ENCODE measurements around the gene RAB18. TPM values are rescaled to one million over a fixed set of nuclear protein-coding genes. Genes with fewer than 3 reads are reported as not detected.

RAB18 gene
- total and polyA plus RNA-seq, 2 donors (not counting 1 experiment from before 2014, with no cell fraction given): 8.4 to 60.5 TPM

DNA sequence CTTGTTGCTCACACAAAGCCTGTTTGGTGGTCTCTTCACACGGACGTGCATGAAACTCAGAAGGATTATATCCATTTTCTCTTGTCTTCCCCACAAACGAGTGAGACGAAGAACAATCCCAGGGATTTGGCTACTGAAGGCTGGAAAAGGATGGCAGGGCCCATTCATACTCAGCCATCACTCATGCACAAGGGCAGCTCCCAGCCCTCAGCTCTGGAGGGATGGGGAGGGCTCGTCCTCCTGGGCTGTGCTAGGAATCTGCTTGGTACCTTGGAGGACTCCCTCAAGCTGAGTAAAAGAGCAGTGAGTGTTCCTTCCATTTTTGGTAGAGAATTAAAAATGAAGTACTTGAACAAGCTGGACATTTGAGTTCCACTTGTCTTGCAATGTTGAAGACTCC, 33.2 kb upstream of the RAB18 start:
- CTCF ChIA-PET: no interaction called here
- TF ChIP-seq CTCF (IDR thresholded peaks at IDR 0.05) (no peak), EZH2 (IDR thresholded peaks at IDR 0.05; ENCODE audit: borderline replicate concordance, insufficient read depth, low read depth, low read length, poor library complexity, severe bottlenecking) (no peak)
- WGBS (ENCODE audit: insufficient coverage): 100% methylated on average over 3 of the region's 5 CpGs
- DNase-seq (no peak), ATAC-seq (ENCODE audit: low read depth) (no peak)
- Histone ChIP-seq H3K27ac (ENCODE audit: low read length in 2 of 2) (no peak overlapping the region), H3K9me3 (ENCODE audit: control extremely low read depth in 1 of 3, control insufficient read depth in 2 of 3, insufficient read depth in 1 of 3, low read length in 2 of 3) (no peaks in the 10 kb centered on the region), H3K4me2 (replicated peaks; ENCODE audit: low read depth, low read length, poor library complexity, severe bottlenecking) (no peak overlapping the region), H3K27me3 (replicated peaks in 1 of 4; ENCODE audit: control extremely low read depth in 1 of 4, control insufficient read depth in 3 of 4, insufficient read depth in 4 of 4, low read length in 3 of 4) (peaks cover 0 to 3% (median 0%) of the 10 kb centered on the region in 4 experiments), H2AFZ (ENCODE audit: insufficient read depth, low read depth, low read length, poor library complexity, severe bottlenecking) (no peak overlapping the region), H3K36me3 (replicated peaks in 1 of 2; ENCODE audit: control extremely low read depth in 1 of 2, control insufficient read depth in 1 of 2, extremely low read depth in 1 of 2, insufficient read depth in 2 of 2, low read length in 1 of 2) (no peaks in the 10 kb centered on the region), H3K4me1 (ENCODE audit: control insufficient read depth in 2 of 2, insufficient read depth in 2 of 2, low read length in 2 of 2) (no peaks in the 10 kb centered on the region), H3K79me2 (ENCODE audit: control insufficient read depth, insufficient read depth, low read length) (no peaks in the 10 kb centered on the region), H4K20me1 (ENCODE audit: control insufficient read depth, insufficient read depth, low read length, poor library complexity, severe bottlenecking) (no peaks in the 10 kb centered on the region), H3K4me3 (ENCODE audit: control extremely low read depth in 1 of 5, extremely low read depth in 1 of 5, insufficient read depth in 1 of 5, low read depth in 2 of 5, low read length in 4 of 5) (no peak overlapping the region), H3K9ac (ENCODE audit: low read length) (no peak overlapping the region)
- no peak overlapping the region for H3K4me3 Mint-ChIP-seq
- no peaks in the 10 kb centered on the region for H3K9me3 Mint-ChIP-seq (ENCODE audit: insufficient read depth)
- H3K4me1 Mint-ChIP-seq: peaks cover 2% of the 10 kb centered on the region
- POLR2A ChIA-PET: no interaction called here
- peaks cover 11% of the 10 kb centered on the region for H3K27me3 Mint-ChIP-seq
- intact Hi-C loops (cut with micrococcal nuclease): no loop called here
- no peak overlapping the region for H3K27ac Mint-ChIP-seq

DNA sequence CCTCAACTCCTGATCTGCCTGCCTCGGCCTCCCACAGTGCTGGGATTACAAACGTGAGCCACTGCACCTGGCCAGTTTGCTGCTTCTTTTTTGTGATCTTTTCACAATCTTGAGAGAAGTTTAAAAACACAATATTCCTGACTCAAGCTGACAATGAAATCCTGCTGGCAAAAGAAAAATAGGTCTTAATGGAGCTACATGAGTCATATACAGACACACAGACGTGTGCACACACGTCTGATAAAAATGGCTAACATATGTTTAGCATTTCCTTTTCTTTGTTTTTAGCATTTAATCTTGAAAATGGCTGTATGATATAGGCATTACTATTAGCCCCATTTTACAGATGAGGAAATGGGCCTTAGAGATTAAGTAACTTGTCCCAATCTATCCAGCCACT, 29.4 kb upstream of the RAB18 start:
- TF ChIP-seq CTCF (IDR thresholded peaks at IDR 0.05): no peak
- no peak for TF ChIP-seq EZH2 (IDR thresholded peaks at IDR 0.05; ENCODE audit: borderline replicate concordance, insufficient read depth, low read depth, low read length, poor library complexity, severe bottlenecking)
- CTCF ChIA-PET: interaction anchor here (1.0 kb wide), 1 partner anchor 16 kb away, joined by 3 read pairs; no protein-coding TSS in a partner anchor

More for the DNA sequence above, 29.4 kb upstream of the RAB18 start:
- Histone ChIP-seq H3K79me2 (ENCODE audit: control insufficient read depth, insufficient read depth, low read length) (no peaks in the 10 kb centered on the region), H3K4me3 (ENCODE audit: control extremely low read depth in 1 of 5, extremely low read depth in 1 of 5, insufficient read depth in 1 of 5, low read depth in 2 of 5, low read length in 4 of 5) (no peak overlapping the region), H3K27me3 (replicated peaks in 1 of 4; ENCODE audit: control extremely low read depth in 1 of 4, control insufficient read depth in 3 of 4, insufficient read depth in 4 of 4, low read length in 3 of 4) (peaks cover 0 to 4% (median 1%) of the 10 kb centered on the region in 4 experiments), H4K20me1 (ENCODE audit: control insufficient read depth, insufficient read depth, low read length, poor library complexity, severe bottlenecking) (no peaks in the 10 kb centered on the region), H3K4me1 (ENCODE audit: control insufficient read depth in 2 of 2, insufficient read depth in 2 of 2, low read length in 2 of 2) (no peaks in the 10 kb centered on the region), H3K27ac (ENCODE audit: low read length in 2 of 2) (no peak overlapping the region), H3K9ac (ENCODE audit: low read length) (no peak overlapping the region), H2AFZ (ENCODE audit: insufficient read depth, low read depth, low read length, poor library complexity, severe bottlenecking) (no peak overlapping the region), H3K4me2 (replicated peaks; ENCODE audit: low read depth, low read length, poor library complexity, severe bottlenecking) (no peak overlapping the region), H3K36me3 (replicated peaks in 1 of 2; ENCODE audit: control extremely low read depth in 1 of 2, control insufficient read depth in 1 of 2, extremely low read depth in 1 of 2, insufficient read depth in 2 of 2, low read length in 1 of 2) (no peaks in the 10 kb centered on the region), H3K9me3 (ENCODE audit: control extremely low read depth in 1 of 3, control insufficient read depth in 2 of 3, insufficient read depth in 1 of 3, low read length in 2 of 3) (peaks cover 0 to 3% (median 1%) of the 10 kb centered on the region in 3 donors)
- POLR2A ChIA-PET: no interaction called here
- Mint-ChIP-seq H3K4me3 (no peak overlapping the region), H3K4me1 (no peaks in the 10 kb centered on the region), H3K27ac (no peak overlapping the region), H3K9me3 (ENCODE audit: insufficient read depth) (no peaks in the 10 kb centered on the region), H3K27me3 (peaks cover 15% of the 10 kb centered on the region)
- WGBS (ENCODE audit: insufficient coverage): 90% methylated on average over 2 of the region's 4 CpGs
- ATAC-seq (ENCODE audit: low read depth) (no peak), DNase-seq (no peak)
- intact Hi-C loops (cut with micrococcal nuclease): no loop called here

Data from B cell (primary cell).